T-helper 1 cell treated with Interleukin-12 subunit alpha and Interleukin-12 subunit beta and Interleukin-4 antibody, amounts not matched to agents 30 ng/mL and 1 ng/mL, for 36 hours (primary cell): ENCODE results near the gene RTN4. TPM values are rescaled to one million over a fixed set of nuclear protein-coding genes. Genes with fewer than 3 reads are reported as not detected.

Experiments
- intact Hi-C: fragments of 100-400 bp; cut with micrococcal nuclease; formaldehyde crosslinking; loops from one replicate; pipeline ENCODE4 v1.15.1; 2024
- total RNA-seq: library from RNA; stranded (reverse); gene quantifications from 2 replicates; pipeline ENCODE4 v1.2.3, GENCODE V29; 2022

Gene RTN4
- total RNA-seq, 1 donor from 2014 or later: 71.3 TPM

GRCh38 chr2:54955358-54956110, 94.7 kb downstream of the RTN4 start:
- intact Hi-C loops: no loop called here

- intact Hi-C loops: no loop called here
These were observed 95.4 kb downstream of the RTN4 start for GRCh38 chr2:54954705-54955357.

- intact Hi-C loops: no loop called here
These were observed 96.1 kb downstream of the RTN4 start for GRCh38 chr2:54954158-54954557.

- intact Hi-C loops: no loop called here
These were observed 97.2 kb downstream of the RTN4 start for GRCh38 chr2:54952978-54953456.

GRCh38 chr2:54952425-54952824, 97.8 kb downstream of the RTN4 start:
- intact Hi-C loops: no loop called here

- intact Hi-C loops: no loop called here
These were observed 99.4 kb downstream of the RTN4 start for GRCh38 chr2:54950811-54951210.

DNA sequence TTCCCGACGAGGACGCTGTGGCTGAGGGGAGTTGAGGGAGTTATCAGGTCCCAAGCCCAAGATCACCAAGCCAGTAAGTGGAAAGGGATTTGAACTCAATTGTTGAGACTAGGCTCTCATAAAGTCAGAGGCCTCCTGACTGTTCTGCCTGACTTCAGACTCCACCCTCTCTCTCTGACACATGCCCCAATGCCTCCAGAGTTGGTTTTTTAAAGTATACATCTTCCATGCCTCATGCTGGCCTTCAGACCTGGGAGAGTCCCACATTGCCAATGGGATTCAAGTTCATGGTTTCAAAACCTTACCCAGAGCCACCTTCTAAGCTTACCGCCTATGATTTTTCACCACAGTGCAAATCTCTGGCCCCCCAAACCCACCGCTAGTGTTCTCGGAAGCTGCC, 100.8 kb downstream of the RTN4 start:
- intact Hi-C loops: no loop called here

GRCh38 chr2:54948120-54948519, 102.1 kb downstream of the RTN4 start:
- intact Hi-C loops: no loop called here

DNA sequence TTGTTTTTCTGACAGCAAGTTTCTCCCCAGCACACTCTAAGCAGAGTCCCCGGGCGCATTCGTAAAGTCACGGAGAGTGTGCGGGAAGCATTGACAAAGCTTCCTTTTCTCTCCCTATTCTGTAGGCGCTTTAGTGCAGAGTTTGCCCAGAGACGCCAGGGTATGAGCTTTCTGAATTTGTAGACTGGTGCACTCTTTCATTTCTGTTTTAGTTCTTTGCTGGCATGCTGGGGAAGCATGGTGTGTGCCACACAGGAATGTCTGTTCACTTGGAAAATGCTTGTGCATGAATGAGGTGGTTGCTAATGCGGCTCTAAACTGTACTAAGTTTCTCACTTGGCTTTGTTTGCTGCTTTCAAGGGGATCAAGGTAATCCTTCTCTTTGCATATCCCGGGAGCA, 102.6 kb downstream of the RTN4 start:
- intact Hi-C loops: no loop called here

GRCh38 chr2:54947136-54947535, 103.1 kb downstream of the RTN4 start:
- intact Hi-C loops: no loop called here

DNA sequence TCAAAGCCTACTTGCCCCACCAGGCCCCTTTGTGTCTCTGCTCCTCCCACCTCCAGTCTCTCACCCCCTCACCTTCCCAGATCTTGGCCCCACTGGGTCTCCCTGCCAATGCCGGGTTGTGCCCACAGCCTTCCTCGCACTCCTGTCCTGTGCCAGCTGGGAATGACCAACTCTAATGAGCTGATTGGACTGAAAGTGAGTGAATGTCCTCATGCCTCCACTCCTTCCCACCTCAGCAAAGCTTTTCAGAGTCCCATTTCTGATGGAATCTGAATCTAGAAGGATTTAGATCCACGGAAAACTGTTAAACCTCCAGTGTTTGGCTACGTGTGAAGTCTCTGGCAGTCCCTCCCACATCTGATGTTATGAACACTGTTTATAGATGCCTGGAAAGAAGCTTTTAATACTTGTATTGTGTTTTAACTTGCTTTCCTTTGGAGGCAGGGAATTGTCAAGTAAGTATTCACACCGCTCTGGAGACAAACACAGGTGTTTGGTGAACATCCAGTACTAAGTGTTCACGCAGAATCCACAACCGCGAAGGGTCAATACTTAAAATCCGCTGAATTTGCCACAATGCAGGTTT, 103.9 kb downstream of the RTN4 start:
- intact Hi-C loops: no loop called here

- intact Hi-C loops: no loop called here
These were observed 104.6 kb downstream of the RTN4 start for GRCh38 chr2:54945391-54946219.

DNA sequence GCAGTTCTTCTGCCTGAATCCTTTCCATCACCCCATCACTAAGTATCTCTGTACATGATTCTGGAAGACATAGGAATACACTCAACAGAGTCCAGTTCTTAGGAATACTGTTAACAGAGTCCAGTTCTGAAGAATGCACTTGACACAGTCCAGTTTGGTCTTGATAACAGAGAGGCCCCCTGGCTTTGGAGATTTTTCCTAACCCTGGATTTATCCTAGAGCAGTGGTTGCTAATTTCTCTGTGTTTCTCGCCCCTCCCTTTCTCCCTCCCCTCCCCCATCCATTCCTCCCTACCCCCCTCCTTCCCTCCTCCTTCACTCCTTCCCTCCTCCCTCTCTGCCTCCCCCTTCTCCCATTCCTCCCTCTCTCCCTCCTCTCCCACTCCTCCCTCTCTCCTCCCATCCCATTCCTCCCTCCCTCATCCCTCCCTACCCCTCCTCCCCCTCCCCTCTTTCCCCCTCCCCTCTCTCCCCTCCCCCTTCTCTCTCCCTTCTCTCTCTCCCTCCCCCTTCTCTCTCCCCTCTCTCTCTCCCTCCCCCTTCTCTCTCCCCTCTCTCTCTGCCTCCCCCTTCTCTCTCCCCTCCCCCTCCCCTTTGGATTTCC, 105.4 kb downstream of the RTN4 start:
- intact Hi-C loops: loop anchor here (5.0 kb wide), 1 partner anchor 43 kb away; no protein-coding TSS in a partner anchor

DNA sequence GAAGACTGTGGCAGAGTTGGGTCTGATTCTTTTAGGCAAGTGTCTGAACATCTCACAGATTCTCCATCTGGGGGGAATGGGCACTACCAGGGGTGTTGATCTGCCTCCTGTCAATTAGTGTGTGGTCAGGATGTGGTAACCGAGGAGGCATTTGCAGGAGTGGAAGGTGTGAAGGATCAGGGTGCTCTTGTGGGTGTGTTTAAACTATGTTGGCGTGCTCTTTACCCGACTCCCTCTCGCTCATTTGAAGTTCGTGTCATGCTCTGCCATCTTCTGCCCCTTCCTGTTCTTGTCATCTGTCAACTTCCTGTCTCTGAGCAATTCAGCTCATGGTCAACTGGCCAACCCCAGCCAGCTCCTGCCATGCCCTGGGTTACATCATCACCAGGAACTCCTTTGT, 107.9 kb downstream of the RTN4 start:
- intact Hi-C loops: loop anchor here (5.0 kb wide), 1 partner anchor 40 kb away; no protein-coding TSS in a partner anchor

GRCh38 chr2:54941248-54941984, 108.8 kb downstream of the RTN4 start:
- intact Hi-C loops: loop anchor here (5.0 kb wide), 1 partner anchor 39 kb away; no protein-coding TSS in a partner anchor

GRCh38 chr2:54940723-54941122, 109.5 kb downstream of the RTN4 start:
- intact Hi-C loops: loop anchor here (5.0 kb wide), 1 partner anchor 38 kb away; no protein-coding TSS in a partner anchor

- intact Hi-C loops: loop anchor here (5.0 kb wide), 1 partner anchor 37 kb away; no protein-coding TSS in a partner anchor
These were observed 110.7 kb downstream of the RTN4 start for GRCh38 chr2:54939446-54940118.

DNA sequence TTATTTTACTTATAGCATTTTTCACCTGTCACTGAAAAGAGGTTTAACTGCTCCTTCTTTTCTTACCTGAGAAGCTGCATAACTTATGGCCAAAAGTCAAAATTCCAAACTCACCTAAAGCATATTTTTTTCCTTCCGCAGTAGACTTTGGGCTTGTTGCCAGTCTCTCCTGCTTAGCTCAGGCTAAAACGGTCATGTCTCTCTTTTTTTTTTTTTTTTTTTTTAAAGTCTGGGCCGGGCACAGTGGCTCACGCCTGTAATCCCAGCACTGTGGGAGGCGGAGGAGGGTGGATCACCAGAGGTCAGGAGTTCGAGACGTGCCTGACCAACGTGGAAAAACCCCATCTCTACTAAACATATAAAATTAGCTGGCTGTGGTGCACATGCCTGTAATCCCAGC, 113.5 kb downstream of the RTN4 start:
- intact Hi-C loops: no loop called here

GRCh38 chr2:54935389-54935788, 114.9 kb downstream of the RTN4 start:
- intact Hi-C loops: no loop called here

DNA sequence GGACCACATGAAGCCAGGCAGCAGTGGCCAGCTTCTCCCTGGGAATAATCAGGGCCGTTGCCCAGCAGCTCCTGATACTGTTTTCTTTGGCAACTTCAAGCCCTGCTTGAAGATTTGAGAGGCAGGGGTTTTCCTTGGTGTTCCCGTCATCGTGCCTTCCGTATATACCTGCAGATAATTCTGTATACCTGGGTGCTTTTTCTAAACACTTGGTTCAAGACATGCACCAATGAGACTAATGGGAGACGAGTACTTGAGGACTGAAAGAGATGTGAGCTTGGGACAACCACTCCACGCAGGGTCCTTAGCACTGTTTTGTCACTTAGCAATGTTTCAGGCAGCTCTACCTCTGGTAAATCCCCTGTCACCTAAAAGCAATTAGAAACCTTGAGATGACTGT, 118.8 kb downstream of the RTN4 start:
- intact Hi-C loops: no loop called here
